Measurements from ENCODE around the gene D2HGDH. TPM values are rescaled to one million over a fixed set of nuclear protein-coding genes. Genes with fewer than 3 reads are reported as not detected.

The D2HGDH gene
- total and polyA plus RNA-seq, 2 of the 13 experiments (the other 11 are each of a cell fraction or from before 2014, with no cell fraction given) = 19.2 to 20.3 TPM

DNA sequence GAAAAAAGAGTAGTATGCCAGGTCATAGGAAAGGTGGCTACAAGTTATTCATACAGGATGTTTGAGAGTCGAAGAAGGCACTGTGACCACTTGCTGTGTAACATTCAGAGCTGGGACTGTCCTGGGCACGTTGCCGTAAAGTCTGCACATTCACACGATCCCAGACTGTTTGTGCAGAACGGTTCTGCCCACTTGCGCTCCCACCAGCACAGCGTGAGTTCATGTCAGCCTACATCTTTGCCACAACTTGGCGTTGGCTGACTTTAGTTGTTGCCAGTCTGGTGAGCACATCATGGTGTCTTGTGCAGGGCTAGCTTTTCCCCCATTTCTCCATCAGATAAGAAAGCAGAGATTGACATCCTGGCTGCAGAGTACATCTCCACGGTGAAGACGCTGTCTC is 25.6 kb upstream of the D2HGDH start:
- FAIRE-seq (no peak), ATAC-seq (no peak; the same call in 1 of the 3 replicates), DNase-seq (ENCODE audit: low spot score) (no peak)
- Histone ChIP-seq H4K20me1 (ENCODE audit: insufficient read depth, low read length) (0 out of 2 replicates have a peak, but pooled peaks cover 3% of the 10 kb centered on the region), H3K27me3 (ENCODE audit: control insufficient read depth in 1 of 2, insufficient read depth in 2 of 2, low read length in 2 of 2) (no peaks in the 10 kb centered on the region), H3K9ac (ENCODE audit: insufficient read depth, low read depth, low read length) (no peak overlapping the region), H3K27ac (ENCODE audit: extremely low read length, insufficient read depth, low read length) (no peak overlapping the region), H3K9me3 (ENCODE audit: low read length) (peaks cover 13% of the 10 kb centered on the region; the same call in 1 of the 2 replicates), H2AFZ (ENCODE audit: low read length) (no peak overlapping the region), H3K4me1 (ENCODE audit: insufficient read depth, low read length) (peaks cover 6% of the 10 kb centered on the region; the same call in 1 of the 2 replicates), H3K36me3 (replicated peaks in 1 of 2; ENCODE audit: control insufficient read depth in 1 of 2, insufficient read depth in 2 of 2, low read length in 2 of 2) (peaks cover 45 to 83% of the 10 kb centered on the region in 2 experiments), H3K4me3 (replicated peaks in 1 of 3; ENCODE audit: insufficient read depth in 1 of 3, low read depth in 2 of 3, low read length in 3 of 3) (no peak overlapping the region), H3K79me2 (ENCODE audit: insufficient read depth, low read length) (peaks cover 9% of the 10 kb centered on the region), H3K4me2 (ENCODE audit: low read depth, low read length) (no peak overlapping the region)
- in situ Hi-C loops (cut with HindIII; ENCODE audit: extremely low pct_ligation_motif_present, low pct_unique_long_range_greater_than_20kb) (no loop called here), intact Hi-C loops (cut with micrococcal nuclease; ENCODE audit: unreplicated experiment) (no loop called here)
- BruUV-seq (replicated peaks) = no TSS peak
- TF ChIP-seq, protein P1, sequence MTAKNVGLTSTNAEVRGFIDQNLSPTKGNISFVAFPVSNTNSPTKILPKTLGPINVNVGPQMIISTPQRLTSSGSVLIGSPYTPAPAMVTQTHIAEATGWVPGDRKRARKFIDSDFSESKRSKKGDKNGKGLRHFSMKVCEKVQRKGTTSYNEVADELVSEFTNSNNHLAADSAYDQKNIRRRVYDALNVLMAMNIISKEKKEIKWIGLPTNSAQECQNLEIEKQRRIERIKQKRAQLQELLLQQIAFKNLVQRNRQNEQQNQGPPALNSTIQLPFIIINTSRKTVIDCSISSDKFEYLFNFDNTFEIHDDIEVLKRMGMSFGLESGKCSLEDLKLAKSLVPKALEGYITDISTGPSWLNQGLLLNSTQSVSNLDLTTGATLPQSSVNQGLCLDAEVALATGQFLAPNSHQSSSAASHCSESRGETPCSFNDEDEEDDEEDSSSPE (CRISPR knock-in tag; IDR thresholded peaks at IDR 0.05) = no peak
- TF ChIP-seq POLR2A (IDR thresholded peaks at IDR 0.05; ENCODE audit: insufficient read depth in 1 of 2, low read depth in 2 of 2, low read length in 2 of 2) = 0 out of 4 replicates have a peak, but pooled peaks of 1 of the 2 experiments have one; percentile 1
- ChIA-PET POLR2A (no interaction called here), CTCF (ENCODE audit: low intra/inter-chr PET ratio, low total read pairs) (no interaction called here)
- WGBS (ENCODE audit: low lambda C conversion rate) = 98% methylated on average over 10 of the region's 10 CpGs

DNA sequence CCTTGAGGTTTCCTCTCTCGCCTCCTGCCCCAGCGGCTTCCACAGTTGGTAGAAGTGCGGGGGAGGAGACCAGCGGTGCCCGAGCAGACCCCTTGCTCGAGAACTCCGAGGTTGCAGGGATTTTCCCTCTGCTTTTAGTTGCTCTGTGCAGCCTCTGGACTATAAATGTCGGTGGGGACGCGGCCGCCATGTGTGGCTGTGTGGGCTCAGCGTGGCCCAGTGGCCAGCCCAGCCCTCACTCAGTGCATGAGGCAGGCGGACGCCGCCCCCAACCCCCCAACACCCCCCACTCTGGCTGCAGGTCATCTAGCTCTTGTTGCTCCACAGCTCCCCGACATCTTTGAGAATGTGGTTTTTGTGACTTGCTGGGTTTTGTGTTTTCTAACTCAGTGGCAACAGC is 15.3 kb upstream of the D2HGDH start:
- H3K4me2 ChIP-seq (ENCODE audit: low read depth, low read length) = no peak overlapping the region
- H3K9me3 ChIP-seq (ENCODE audit: low read length) = no peaks in the 10 kb centered on the region
- peaks cover 31 to 86% of the 10 kb centered on the region in 2 experiments for H3K36me3 ChIP-seq (replicated peaks in 1 of 2; ENCODE audit: control insufficient read depth in 1 of 2, insufficient read depth in 2 of 2, low read length in 2 of 2)
- no peak for TF ChIP-seq ZBTB38 (CRISPR knock-in tag; IDR thresholded peaks at IDR 0.05)
- TF ChIP-seq AGO2 (optimal IDR thresholded peaks at IDR 0.05; ENCODE audit: low read depth, low read length) = peak; percentile 55
- no peaks in the 10 kb centered on the region for H3K27me3 ChIP-seq (ENCODE audit: control insufficient read depth in 1 of 2, insufficient read depth in 2 of 2, low read length in 2 of 2)
- no peak overlapping the region for H3K4me3 ChIP-seq (replicated peaks in 1 of 3; ENCODE audit: insufficient read depth in 1 of 3, low read depth in 2 of 3, low read length in 3 of 3)
- no peaks in the 10 kb centered on the region for H3K4me1 ChIP-seq (ENCODE audit: insufficient read depth, low read length)
- H4K20me1 ChIP-seq (ENCODE audit: insufficient read depth, low read length) = no peaks in the 10 kb centered on the region
- ChIA-PET CTCF (ENCODE audit: low intra/inter-chr PET ratio, low total read pairs) (no interaction called here), POLR2A (interaction anchor here (1.5 to 2.6 kb wide), 2 partner anchors 16 to 17 kb away, joined by 3 to 11 read pairs; partner anchors contain the start of gene ING5)
- in situ Hi-C loops (cut with HindIII; ENCODE audit: extremely low pct_ligation_motif_present, low pct_unique_long_range_greater_than_20kb) = no loop called here
- WGBS (ENCODE audit: low lambda C conversion rate) = over 99% methylated on average over 16 of the region's 16 CpGs
- H3K9ac ChIP-seq (ENCODE audit: insufficient read depth, low read depth, low read length) = no peak overlapping the region
- BruUV-seq (replicated peaks) = no TSS peak
- FAIRE-seq (no peak), ATAC-seq (no peak), DNase-seq (ENCODE audit: low spot score) (no peak)
- H3K79me2 ChIP-seq (ENCODE audit: insufficient read depth, low read length) = no peaks in the 10 kb centered on the region
- H3K27ac ChIP-seq (ENCODE audit: extremely low read length, insufficient read depth, low read length) = no peak overlapping the region
- no peak overlapping the region for H2AFZ ChIP-seq (ENCODE audit: low read length)
- intact Hi-C loops (cut with micrococcal nuclease; ENCODE audit: unreplicated experiment) = no loop called here

Measured in HepG2 (cell line).